Sigmoid colon (tissue), 3 donors: ENCODE results near the gene MOB3C.

Experiments
- CTCF ChIP-seq, 4 experiments: fragments of 450-650 bp in 3 of 4; fragments of 200-600 bp in 1 of 4; IDR thresholded peaks; one replicate each; pipeline ENCODE4 v1.5.1; 2016 to 2019; ENCODE audit warnings: antibody characterized with exemption in 4 of 4, mild to moderate bottlenecking in 3 of 4, moderate library complexity in 2 of 4
- POLR2A ChIP-seq, 2 donors: fragments of 450-650 bp; IDR thresholded peaks; one replicate each; pipeline ENCODE4 v1.6.1; 2016; ENCODE audit warnings: antibody characterized with exemption in 2 of 2, mild to moderate bottlenecking in 2 of 2, moderate library complexity in 2 of 2

GRCh38 chr1:46639547-46639946 lies 22.9 kb upstream of the MOB3C start:
- no peak for TF ChIP-seq CTCF (IDR thresholded peaks at IDR 0.05)
- no peak for TF ChIP-seq POLR2A (IDR thresholded peaks at IDR 0.05)
